Kidney epithelial cell (primary cell): ENCODE data around the gene ZNF556. TPM values are rescaled to one million over a fixed set of nuclear protein-coding genes. Genes with fewer than 3 reads are reported as not detected.

Experiments
- DNase-seq: peaks from one replicate; pipeline ENCODE4 v3.0.0-alpha.2; 2010; ENCODE audit warnings: low read depth
- H3K27me3 ChIP-seq: 2 replicates; pipeline ENCODE4 v1.6.0; 2011; ENCODE audit warnings: low read length; ENCODE audit not compliant: control insufficient read depth, insufficient read depth
- H3K36me3 ChIP-seq: 2 replicates; pipeline ENCODE4 v1.5.1; 2011; ENCODE audit warnings: low read length; ENCODE audit not compliant: control insufficient read depth, insufficient read depth
- H3K4me3 ChIP-seq: 2 replicates; pipeline ENCODE4 v1.5.1; 2011; ENCODE audit warnings: low read depth, mild to moderate bottlenecking, control low read depth, low read length
- total RNA-seq: library from RNA; depleted of rRNA; stranded (reverse); fragments of >200 nt; gene quantifications from 2 replicates; pipeline ENCODE4 v1.2.3, GENCODE V29; 2015
- TF ChIP-seq, protein P1 (sequence below): IDR thresholded peaks from 2 replicates; pipeline ENCODE4 v1.5.1; 2011; ENCODE audit warnings: mild to moderate bottlenecking, moderate library complexity, low read length, control low read depth, inconsistent platforms; ENCODE audit not compliant: insufficient read depth, poor library complexity, severe bottlenecking

ZNF556 gene
- total RNA-seq, 1 donor from 2014 or later, result not detected

- Histone ChIP-seq H3K4me3 (no peak overlapping the region), H3K27me3 (no peaks in the 10 kb centered on the region), H3K36me3 (peaks cover 8% of the 10 kb centered on the region)
- TF ChIP-seq, protein P1, sequence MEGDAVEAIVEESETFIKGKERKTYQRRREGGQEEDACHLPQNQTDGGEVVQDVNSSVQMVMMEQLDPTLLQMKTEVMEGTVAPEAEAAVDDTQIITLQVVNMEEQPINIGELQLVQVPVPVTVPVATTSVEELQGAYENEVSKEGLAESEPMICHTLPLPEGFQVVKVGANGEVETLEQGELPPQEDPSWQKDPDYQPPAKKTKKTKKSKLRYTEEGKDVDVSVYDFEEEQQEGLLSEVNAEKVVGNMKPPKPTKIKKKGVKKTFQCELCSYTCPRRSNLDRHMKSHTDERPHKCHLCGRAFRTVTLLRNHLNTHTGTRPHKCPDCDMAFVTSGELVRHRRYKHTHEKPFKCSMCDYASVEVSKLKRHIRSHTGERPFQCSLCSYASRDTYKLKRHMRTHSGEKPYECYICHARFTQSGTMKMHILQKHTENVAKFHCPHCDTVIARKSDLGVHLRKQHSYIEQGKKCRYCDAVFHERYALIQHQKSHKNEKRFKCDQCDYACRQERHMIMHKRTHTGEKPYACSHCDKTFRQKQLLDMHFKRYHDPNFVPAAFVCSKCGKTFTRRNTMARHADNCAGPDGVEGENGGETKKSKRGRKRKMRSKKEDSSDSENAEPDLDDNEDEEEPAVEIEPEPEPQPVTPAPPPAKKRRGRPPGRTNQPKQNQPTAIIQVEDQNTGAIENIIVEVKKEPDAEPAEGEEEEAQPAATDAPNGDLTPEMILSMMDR, result no peak
- no peak for DNase-seq
These were observed 10.6 kb upstream of the ZNF556 start for GRCh38 chr19:2856457-2857050.

DNA sequence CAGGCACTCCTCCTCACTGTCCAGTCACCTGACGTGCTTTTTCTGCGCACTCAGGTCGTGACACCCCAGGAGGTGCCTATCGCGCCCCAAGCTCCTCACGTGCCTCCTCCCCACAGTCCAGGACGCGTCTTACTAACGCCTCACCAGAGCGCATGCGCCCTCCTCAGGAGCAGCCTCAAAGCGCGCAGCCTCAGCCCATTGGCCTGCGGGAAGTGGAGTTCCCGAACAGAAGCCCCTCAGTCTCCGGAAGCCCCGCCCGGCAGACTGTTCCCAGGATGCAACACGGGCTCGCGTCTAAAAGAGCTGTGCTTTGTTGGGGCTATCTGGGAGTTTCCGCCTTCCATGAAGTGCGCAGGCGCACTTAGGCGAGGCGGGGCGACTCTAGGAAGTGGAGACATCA is 8.3 kb upstream of the ZNF556 start:
- DNase-seq, result no peak
- Histone ChIP-seq H3K36me3 (no peaks in the 10 kb centered on the region), H3K4me3 (no peak overlapping the region), H3K27me3 (no peaks in the 10 kb centered on the region)
- TF ChIP-seq, protein P1, result no peak

GRCh38 chr19:2863816-2864215 is 3.3 kb upstream of the ZNF556 start:
- Histone ChIP-seq H3K4me3 (no peak overlapping the region), H3K27me3 (no peaks in the 10 kb centered on the region), H3K36me3 (no peaks in the 10 kb centered on the region)
- DNase-seq, result no peak
- TF ChIP-seq, protein P1, result no peak

DNA sequence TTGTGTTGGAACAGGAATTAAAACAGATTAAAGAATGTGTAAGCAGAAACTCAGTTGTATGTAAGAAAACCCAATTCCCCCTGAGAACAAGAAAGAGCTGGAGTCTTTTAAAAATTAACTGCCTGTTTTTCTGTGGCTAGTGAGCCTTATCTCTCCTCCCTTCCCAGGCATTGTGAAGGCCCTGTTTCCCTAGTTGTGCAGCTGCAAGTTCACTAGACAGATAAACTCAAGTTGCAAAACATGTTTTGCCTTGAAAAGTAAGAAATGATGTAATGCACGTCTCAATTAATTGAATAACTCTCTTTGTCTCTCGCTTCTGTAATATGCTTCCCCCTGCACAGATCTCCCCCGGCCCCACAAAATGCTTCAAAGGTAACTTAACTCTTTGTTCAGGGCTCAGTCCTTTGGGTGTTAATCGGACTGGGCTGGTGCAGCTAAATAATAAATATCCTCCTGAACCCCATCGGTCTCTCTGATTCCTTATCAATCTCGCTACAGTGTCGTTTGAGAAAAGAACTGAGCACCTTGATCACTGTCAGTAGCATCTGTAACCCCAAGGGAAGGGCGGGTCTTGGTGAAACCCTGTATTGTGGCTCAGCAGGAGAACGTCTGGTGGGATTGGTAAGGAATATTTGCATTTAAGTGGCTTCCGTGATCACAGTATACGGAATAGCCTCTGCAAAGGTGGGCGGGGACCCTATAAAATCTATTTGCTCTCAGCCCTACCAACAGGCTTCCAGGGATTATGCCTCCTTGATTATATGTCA is 1.6 kb upstream of the ZNF556 start:
- no peak for DNase-seq
- TF ChIP-seq, protein P1, result no peak

DNA sequence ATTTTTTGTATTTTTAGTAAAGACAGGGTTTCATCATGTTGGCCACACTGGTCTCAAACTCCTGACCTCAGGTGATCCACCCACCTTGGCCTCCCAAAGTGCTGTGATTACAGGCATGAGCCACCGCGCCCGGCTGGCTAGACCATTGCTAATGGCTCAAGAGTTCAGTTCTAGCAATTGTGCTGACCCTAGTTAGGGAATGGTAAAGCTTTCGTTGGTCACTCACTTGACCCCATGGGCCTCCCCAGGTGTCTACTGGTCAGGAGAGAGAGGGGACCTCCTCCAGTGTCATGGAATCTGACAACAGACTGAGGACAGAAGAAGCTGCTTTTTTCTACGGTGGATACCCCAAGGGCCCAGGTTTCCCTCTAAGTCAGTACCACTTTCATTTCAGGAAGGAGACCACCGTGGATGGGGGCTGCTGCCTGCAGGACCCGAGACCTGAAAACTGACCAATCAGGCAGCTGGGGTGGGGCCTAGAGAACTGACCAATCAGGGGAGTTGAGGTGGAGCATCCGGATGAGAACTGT is 575 bp upstream of the ZNF556 start:
- Histone ChIP-seq H3K36me3 (no peaks in the 10 kb centered on the region), H3K4me3 (no peak overlapping the region), H3K27me3 (no peaks in the 10 kb centered on the region)
- TF ChIP-seq, protein P1, result no peak
- no peak for DNase-seq

More for the DNA sequence above, 1.6 kb upstream of the ZNF556 start:
- no peak overlapping the region for H3K4me3 ChIP-seq
- H3K36me3 ChIP-seq, result no peaks in the 10 kb centered on the region
- H3K27me3 ChIP-seq, result no peaks in the 10 kb centered on the region
